Fibroblast of skin of right biceps (primary cell): ENCODE data around the gene HDAC9.
A peak's percentile ranks its signal among the peaks of the same experiment; 100 is the strongest.

ENCODE experiments used
- DNase-seq: peaks from one replicate; pipeline ENCODE4 v3.0.0-alpha.2; 2013

HDAC9 gene

DNA sequence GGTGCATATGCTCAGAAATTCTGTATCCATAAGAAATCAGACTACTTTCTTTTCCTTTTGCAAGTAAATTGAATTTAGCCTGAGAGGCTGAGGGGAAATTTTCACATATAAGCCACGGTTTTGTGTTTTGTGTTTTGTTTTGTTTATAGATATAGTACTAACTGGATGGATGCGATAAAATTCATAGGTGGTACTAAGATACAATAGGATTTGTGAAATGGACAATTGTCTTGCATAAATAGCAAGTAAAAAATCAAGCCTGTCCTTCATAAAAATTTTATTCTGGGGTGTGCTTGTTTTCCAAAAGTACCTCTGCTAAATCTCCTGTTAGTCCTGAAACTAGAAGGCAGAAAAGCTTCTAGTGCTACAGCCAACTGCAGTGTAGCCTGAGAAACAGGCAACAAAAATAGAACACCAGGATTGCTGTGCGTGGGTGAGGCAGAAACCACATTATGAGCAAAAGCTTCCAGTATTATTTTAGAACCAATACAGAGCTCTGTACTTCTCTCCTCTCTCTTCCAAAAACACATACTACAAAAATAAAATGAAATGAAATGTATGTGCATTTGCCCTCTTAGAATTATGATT, 634 bp upstream of the HDAC9 start:
- DNase-seq = peak; percentile 51

DNA sequence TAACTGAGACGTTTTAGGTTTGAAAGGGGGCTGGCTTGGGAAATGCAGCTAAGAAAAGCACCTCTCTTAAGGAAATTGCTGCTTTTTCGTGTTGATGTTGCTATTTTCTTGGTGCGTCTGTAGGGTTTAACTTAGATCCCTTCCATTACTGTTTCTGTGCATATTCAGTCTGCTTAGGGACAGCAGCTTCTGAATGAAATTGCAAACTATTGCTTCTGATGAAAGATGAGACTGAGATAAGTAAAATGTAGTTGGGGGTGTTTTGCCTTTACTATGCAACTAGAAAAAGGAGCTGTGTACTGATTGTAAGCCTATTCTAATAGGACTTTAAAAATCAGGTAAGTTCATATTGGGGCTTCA, 772 bp downstream of the HDAC9 start:
- no peak for DNase-seq

DNA sequence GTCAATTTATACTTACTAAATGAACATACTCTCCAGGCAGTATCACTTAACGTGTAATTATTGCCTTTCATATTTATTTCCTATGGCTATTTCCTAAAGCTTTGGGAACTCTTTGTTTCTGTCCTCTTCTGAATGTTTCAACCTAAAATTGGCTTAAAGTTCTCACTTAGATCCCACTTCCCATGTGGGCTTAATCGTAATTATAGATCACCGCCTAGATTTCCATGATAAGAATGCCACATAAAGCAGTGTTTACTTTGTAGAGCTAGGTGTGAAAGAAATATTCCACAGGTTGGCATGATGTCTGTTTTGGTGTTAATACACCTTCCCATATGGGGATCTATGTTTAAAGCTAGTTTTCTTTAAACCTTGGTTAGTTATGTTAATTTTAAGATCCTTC, 1.5 kb downstream of the HDAC9 start:
- no peak for DNase-seq

DNA sequence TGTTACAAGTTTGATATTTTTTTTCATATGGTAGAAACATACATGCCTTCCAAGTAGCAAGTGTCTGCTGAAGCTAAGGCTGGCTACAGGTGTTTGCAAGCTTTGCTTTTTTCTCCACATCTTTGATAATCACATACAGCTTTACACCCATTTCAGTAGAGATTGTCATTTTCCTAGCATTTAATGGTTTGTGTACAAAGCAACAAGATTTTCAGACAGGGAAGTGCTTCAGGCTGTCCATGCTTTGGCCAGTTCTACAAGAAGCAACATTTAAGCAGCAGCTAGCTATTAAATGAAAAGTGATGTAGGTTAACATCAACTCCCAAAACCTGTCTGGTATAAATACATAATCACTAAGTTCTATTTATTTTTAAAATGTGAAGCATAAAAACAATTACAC, 2.3 kb downstream of the HDAC9 start:
- no peak for DNase-seq

DNA sequence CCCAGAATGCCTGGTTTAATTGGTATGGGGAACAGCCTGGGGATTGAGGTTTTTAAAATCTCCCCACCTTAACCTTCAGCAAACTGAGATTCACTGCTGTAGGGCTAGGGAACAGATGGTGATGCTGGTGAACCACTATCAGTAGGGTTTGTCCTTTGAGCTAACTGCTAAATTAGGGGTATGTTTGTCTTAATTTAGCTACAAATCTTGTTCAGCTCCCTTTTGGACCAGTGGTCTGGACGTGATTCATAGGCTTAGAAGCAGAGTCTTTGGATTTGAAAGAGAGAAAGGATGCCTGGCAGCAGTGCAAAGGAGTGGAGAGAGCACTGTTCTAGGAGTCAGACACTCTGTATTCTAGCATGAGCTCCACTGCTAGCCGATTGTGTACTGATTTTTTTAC, 2.8 kb downstream of the HDAC9 start:
- DNase-seq = no peak

DNA sequence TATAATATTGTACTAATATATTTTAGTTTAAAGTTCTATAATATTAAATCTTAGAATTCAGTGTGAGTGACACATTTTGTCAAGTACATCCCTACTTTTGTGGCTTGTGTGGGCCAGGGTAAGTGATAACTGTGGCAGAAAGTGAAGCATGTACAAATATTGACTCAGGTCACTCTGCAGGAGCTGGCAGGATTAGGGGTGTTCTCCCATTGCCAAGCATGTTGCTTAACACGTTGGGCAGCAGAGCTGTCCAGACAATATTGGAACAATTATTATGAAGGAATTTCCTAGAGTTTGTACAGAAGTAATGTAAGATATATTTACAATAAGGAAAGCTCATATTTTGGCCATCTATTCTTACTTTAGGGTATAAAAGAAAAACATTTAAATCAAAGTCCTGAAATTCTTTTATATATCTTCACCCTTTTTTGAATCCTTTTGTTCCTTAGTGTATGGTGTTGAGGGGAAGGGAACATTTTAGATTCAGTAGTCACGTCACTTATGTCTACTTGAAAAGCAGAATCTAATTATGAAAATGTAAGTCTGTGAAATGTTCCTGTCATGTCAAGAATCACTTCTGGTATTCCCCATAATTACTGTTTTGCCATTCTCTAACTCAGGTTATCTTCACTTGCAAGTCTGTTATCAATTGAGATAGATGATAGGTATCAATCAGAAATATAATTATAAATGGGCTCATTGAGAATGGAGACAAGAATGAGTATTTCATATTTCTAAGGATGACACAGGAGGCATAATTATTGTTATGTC, 4.0 kb downstream of the HDAC9 start:
- DNase-seq = no peak

DNA sequence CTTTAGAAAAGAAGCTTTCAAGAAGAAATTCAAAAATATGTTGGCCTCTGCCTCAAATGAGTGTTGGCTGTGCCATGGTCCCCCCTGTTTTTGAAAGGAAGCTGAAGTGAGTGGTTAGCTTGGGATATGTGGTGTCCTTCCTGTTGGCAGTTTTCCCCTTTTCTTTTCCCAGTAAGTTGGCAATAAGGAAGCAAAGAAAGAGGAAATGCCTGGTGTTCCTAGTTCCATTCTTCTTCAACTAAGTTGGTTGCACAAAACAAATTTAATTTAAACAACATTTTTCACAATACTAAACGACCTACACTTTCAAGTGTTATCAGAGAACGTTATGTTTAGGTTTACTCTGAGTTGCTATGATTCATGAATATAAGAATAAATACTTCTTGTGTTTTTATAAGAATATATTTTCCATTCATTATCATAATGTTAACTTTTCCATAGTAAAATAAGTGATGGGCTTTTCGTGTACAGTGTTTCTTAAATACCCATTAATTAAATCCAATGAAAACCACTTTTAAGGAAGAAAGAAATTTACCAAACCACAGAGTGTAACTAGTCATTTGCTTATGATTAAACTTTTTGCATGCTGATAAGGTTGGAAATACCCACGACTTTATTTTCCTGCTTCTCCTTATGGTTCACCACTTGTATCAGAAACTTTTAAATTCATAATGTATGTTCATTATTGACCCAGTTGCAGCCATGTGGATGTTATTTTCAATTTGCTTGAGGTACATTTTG, 7.7 kb downstream of the HDAC9 start:
- DNase-seq = no peak

DNA sequence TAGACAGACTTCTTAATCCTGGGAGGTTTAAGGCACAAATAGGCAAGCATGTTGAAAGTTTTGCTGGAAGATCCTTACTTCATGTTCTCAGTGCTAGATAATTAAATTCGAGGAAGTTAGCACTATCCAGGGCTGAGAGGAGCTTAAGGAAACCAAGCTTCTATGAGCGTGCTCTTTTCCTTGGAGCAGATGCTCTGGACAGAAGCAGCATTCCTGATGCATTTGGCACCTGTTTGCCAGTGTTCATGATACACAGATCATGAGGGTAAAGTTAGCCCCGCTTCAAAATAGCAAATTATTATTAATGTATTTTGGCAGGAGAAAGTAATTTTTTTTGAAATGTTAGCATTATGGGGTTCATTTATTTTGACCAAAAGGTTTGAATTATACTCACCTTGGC, 9.4 kb downstream of the HDAC9 start:
- no peak for DNase-seq

DNA sequence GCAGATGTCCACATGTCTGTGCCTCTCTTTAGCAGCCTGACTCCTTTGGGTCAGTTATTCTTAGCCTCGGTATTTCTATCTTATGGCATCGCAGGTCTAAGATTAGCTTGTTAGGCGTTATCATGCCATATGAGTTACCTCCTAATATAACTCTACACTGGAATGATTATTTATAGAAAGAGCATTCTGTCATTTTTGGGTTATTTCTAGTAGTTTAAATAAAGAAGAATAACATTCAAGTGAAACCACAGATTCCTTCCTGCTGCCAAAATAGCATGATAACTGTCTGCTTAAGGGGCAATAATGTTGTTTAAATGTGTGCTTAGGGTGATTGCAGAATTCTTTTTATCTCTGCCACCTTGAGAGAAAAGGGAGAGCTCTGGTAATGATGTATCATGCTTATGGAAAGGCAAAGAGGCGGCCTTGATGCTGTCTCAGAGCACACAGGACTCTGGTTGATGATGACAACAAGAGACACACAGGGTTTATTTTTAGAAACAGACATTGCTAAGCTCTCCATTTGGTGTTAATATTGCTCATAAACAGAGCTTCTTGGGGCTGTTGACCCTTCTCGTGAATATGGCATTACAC, 10.4 kb downstream of the HDAC9 start:
- DNase-seq = peak; percentile 85

DNA sequence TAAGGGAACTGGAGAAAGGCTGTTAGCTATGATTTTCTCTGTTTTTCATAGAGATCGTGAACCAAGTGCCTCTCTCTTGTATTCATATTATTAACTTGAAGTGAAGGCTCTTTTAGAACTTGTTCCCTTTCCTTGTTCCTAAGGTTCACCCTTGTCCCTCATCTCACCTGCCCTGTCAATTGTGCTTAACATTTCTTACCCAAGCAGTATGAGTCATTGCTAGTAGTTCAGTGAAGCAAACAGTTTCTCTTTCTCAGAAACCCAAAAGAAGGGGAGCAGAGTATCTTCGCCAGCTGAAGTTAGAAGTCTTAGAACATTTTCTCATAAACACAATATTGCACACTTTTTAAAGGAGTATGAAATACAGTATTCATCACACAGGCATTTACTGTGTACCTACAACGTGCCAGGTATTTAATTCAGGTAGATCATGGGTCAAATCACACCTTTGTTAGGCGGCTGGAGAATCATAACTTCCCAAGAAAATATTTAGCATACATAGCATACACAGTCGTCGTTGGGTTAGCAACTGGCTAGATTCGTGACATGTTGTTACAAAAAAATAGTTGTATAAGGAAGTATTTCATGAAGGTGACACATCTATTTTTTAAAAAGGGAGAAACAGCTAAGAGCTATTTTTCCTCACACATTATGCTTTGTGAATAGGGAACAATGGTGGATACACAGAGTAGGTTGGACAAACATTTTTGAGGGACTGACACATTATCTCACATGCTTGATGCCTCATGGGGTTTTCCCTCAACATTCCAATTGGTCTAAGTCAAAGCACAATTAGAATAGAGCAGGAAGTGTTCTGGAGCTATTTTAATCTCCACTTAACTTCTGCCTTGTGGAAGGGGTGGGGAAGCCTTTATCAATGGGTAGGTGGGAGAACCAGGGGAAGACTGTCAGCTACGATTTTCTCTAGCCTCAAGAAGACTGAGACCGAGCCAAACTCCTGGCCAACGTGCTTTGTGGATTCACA, 13.2 kb downstream of the HDAC9 start:
- peak; percentile 98 for DNase-seq

DNA sequence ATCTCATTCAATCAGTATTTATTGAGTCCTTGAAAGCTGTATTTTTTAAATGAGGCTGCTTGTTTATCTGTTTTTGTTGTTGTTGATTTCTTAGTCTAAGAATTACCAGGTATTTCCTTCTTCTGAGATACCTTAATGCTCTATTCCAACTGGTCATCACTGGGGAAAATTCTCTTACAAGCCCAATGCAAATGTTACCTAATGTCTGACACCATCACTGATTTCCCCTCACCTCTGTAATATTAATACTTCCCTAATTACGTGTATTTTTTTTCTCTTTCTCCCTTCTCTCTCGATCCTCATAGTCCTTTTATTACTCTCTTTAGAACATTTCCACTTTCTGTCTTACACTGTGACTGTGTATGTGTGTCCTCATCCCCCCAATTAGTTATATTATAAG, 13.9 kb downstream of the HDAC9 start:
- DNase-seq = no peak

DNA sequence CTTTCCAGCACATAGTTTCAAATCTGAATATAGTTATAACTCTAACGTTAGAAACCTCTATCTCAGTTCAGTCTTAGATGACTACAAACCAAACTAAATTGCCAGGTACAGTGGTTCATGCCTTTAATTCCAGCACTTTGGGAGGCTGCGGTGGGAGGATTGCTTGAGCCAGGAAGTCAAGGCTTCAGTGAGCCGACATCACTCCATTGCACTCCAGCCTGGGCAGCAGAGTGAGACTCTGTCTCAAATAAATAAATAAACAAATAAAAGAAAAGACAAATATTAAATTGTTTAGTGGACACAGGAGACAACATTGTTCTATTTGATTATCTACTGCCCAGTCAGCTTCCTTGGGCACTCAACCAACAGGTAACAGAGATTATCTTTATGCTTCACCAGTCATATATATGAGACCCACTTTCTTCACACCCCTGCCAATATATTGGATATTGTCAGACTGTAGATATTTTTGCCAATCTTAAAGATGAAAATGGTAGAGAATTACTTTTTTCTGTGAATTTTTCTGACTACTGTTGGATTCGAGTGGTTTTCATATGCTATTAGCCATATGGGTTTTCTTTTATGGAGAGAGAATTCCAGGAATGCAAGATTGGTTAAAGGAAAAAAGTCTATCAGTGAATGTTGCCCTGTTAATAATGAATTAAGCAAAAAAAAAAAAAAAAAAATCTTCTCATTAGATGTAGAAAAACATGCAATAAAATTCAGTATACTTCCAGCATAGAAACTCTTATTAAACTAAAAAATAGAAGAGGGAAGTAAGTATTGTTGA, 16.0 kb downstream of the HDAC9 start:
- peak; percentile 39 for DNase-seq

DNA sequence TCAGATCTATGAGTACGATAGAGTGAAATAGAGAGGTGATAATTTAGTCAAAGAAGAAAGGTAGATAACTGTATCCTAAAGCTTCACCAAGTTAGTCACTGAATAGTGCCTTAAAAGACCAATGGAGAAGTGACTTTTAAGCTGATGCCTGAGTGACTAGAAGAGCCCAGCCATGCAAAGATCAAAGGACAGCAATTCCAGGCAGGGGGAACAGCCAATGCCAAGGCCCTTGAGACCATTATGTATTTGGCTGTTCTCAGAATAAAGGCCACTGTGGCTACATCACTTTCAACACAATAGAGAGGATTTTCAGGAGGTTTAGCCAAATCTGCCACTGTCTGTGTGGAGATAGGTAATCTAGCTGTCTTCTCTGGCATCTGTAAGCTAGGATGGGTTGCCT, 17.8 kb downstream of the HDAC9 start:
- no peak for DNase-seq

DNA sequence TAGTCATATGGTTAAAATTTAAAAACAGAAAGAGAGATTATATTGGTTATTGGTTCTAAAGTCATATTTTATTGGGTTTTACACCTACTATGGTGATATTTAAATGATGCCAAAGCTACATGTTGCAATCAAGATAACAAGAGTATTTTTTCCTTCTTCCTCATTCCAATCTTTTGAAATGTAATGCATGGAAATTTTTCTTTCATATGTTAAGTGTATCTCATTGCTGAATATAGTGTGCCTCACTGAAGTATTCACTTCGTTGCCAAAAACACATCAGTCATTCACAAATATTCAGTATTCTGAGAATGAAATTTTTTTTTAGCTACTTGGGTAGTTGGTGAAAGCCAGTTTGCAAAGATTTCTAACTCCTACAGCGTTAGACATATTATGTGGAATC, 19.5 kb downstream of the HDAC9 start:
- peak; percentile 79 for DNase-seq

DNA sequence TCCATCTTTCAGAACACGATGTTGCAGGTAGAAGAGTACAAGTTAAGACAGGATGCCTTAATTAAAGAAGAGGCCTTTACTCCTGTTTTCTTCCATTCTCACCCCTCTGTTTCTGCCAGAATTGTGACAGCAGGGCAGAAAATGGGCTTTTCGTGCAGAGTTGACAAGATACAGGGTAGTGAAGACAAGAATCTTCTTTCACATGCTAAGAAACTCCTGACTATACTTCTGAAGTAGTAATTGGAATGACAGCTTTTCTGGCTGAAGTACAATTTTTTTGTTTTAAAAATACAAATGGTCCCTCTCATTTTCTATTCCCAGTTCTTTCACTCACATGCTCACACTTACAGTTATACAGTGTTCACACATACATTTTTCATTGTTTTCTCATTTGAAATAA, 22.1 kb downstream of the HDAC9 start:
- no peak for DNase-seq

DNA sequence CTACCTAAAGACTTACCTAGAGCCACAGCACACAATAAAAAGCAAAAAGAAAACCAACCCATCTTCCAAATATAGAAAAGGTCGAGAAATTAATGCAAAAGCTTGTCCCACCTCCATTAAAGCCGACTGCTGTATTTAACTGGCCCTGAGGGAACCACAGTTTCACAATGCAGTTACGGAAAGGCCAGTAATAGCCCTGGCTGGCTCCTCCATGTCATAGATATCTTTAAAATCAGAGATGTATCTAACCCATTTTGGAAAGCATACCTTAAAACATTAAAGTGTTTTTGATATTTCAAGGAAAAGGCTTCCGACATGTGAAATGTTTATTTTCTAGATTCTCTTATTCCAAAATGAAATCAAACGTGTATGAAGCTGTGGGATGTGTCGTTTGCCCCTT, 23.0 kb downstream of the HDAC9 start:
- no peak for DNase-seq

DNA sequence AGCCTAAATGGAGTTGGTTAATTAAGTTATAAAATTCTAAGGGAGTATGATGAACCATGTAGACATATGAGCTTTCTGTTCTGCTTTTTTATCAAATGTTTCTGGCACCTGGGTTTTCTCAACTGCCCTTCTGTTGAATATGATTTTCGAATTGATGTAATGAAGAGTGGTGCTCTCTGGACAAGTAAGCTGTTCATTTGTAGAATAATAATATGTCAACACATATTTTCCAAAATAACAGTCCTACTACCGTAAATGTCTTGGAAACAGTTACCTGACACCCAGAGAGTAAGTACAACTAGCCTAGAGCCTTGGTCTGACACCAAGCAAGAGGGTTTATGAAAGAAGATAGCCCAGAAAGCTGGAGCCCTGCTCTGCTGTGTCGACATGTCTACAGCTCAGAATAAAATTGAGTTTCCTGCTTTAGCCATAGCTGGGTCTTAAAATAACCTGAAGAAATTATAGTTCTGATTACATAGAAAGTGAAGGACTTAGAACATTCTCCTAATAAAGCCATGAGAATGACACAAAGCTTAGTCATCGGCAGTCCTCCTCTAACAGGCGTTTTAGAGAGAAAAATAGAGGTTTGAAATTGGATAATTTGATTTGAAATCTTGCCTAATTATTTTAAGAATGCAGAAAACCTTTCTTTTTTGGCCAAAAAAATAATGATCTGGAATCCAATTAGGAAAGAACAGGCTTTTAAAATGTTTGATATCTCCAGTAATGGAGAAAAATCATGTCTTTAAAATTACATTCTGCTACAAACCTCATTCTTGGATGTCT, 25.1 kb downstream of the HDAC9 start:
- DNase-seq = peak; percentile 88

DNA sequence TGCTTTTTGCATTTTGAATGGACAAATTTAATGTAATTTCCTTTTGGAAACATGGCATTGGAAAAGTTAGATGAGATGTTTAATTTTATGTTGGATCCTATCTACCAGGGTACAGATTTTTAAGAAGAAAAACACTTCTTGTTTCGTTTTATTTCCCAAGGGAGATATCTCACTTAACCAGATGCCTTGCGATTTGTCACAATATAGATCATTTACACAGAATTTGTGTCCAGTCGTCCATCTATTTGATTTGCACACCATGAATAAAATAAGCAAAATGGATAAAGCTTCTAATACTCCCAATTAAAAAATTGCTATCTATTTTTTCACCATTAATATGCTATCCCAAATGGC, 25.7 kb downstream of the HDAC9 start:
- DNase-seq = no peak

DNA sequence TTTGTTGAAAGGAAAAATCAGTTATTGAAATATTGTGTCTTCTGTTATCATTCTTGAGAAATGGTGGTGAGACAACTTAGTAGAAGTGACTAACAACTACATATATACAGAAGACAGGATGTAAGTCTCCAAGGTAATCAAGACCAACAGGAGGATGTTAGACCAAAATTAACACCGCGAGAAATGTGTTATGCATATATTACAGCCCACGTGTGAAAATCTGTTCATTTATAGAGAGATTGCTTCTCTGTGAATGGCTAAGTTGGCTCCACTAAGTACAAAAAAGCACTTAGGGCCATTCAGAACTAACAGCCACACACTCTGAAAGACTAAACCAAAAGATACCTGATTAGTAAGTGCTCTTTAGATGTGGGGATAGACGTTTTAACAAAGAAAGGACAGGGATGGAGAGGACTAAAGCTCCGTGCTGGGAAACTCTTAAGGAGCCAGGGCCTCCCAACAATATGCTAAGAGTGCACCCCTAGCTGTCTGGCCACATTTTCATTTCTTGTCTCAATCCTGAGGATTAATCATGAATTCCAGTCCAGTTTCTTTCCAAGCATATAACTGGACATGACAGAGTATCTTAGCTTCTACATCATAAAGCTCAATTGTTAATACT, 26.5 kb downstream of the HDAC9 start:
- no peak for DNase-seq

DNA sequence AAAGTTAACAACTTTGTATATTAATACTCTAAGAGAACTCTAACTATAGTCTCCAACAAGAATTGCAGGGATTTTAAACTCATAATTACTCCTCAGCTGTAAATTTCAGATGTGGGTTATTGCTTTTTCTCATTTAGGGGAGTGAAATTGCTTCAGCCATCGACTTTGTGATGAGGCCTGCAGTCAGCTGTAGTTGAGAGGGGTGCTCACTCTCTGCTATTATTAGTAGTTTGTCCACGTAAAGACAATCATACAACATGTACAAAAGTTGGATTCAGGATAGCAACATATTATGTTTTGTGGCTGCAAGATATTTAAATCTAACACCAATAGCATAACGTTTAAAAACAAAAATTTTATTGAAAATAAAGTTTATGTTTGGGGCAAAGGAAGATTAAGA, 28.7 kb downstream of the HDAC9 start:
- no peak for DNase-seq
